ENCODE results near the gene ZNF687. TPM values are rescaled to one million over a fixed set of nuclear protein-coding genes. Genes with fewer than 3 reads are reported as not detected.

Gene ZNF687
- total and polyA plus RNA-seq, 2 of the 4 experiments (the other 2 are of a cell fraction) = 5.7 to 10.8 TPM

DNA sequence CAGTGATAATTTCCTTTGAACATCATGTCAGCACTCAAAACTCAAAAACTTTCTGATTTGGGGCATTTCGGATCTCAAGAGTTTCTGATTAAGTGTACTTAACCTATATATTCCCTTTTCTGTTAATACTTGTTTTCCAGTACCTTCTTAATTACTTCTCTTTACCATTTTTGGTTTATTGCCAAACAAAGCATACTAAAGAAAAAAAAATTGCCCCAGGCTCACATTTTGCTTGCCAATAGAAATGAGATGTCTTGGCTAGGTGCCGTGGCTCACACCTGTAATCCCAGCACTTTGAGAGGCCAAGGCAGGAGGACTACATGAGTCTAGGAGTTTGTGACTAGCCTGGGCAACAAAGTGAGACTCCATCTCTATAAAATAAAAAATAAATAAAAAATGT is 22.7 kb upstream of the ZNF687 start:
- H3K9ac ChIP-seq (ENCODE audit: low read depth, low read length) = no peak overlapping the region
- DNase-seq = no peak
- no peak overlapping the region for H3K23ac ChIP-seq (ENCODE audit: low read depth, low read length)
- intact Hi-C loops (cut with micrococcal nuclease) = loop anchor here (10.0 kb wide), 1 partner anchor 155 kb away; no protein-coding TSS in a partner anchor
- H3K27ac ChIP-seq (ENCODE audit: insufficient read depth, low read length) = no peak overlapping the region
- ChIA-PET CTCF (no interaction called here), POLR2A (ENCODE audit: unreplicated experiment) (no interaction called here)
- peaks cover 10% of the 10 kb centered on the region for H3K36me3 ChIP-seq (ENCODE audit: control insufficient read depth, insufficient read depth, low read length)
- no TSS peak for BruUV-seq (replicated peaks)
- no peak overlapping the region for H2BK5ac ChIP-seq (ENCODE audit: low read depth, low read length, poor library complexity, severe bottlenecking)
- WGBS, 2 experiments (ENCODE audit: extremely low coverage in 2 of 2, insufficient read length in 1 of 2) = no CpG with 5 or more reads among the region's 2 CpGs
- no peak overlapping the region for H3K4me3 ChIP-seq (ENCODE audit: insufficient read depth, low read depth, low read length)
- TF ChIP-seq CHD1 (IDR thresholded peaks at IDR 0.05; ENCODE audit: low read depth, low read length) = no peak
- no peak for TF ChIP-seq MAFK (IDR thresholded peaks at IDR 0.05; ENCODE audit: low read depth, low read length)
- TF ChIP-seq, protein P1, sequence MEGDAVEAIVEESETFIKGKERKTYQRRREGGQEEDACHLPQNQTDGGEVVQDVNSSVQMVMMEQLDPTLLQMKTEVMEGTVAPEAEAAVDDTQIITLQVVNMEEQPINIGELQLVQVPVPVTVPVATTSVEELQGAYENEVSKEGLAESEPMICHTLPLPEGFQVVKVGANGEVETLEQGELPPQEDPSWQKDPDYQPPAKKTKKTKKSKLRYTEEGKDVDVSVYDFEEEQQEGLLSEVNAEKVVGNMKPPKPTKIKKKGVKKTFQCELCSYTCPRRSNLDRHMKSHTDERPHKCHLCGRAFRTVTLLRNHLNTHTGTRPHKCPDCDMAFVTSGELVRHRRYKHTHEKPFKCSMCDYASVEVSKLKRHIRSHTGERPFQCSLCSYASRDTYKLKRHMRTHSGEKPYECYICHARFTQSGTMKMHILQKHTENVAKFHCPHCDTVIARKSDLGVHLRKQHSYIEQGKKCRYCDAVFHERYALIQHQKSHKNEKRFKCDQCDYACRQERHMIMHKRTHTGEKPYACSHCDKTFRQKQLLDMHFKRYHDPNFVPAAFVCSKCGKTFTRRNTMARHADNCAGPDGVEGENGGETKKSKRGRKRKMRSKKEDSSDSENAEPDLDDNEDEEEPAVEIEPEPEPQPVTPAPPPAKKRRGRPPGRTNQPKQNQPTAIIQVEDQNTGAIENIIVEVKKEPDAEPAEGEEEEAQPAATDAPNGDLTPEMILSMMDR (conservative IDR thresholded peaks at IDR 0.05; ENCODE audit: low read depth, low read length) = no peak
- no peak for TF ChIP-seq ELK1 (IDR thresholded peaks at IDR 0.05; ENCODE audit: borderline replicate concordance, low read depth, low read length)
- no peak overlapping the region for H2AFZ ChIP-seq (replicated peaks; ENCODE audit: low read length, poor library complexity)
- no peak overlapping the region for H2AK9ac ChIP-seq (replicated peaks; ENCODE audit: low read depth, low read length, poor library complexity)
- dilution Hi-C loops (cut with HindIII; ENCODE audit: low sequenced_read_pairs, unreplicated experiment) = no loop called here
- peaks cover 22% of the 10 kb centered on the region for H4K20me1 ChIP-seq (ENCODE audit: insufficient read depth, low read length)
- no peak for ATAC-seq (ENCODE audit: low read depth)
- H3K9me3 ChIP-seq (ENCODE audit: control insufficient read depth, insufficient read depth, low read length) = no peaks in the 10 kb centered on the region
- no peak overlapping the region for H2BK120ac ChIP-seq (ENCODE audit: low read depth, low read length)
- no peaks in the 10 kb centered on the region for H3K4me1 ChIP-seq (ENCODE audit: control insufficient read depth, insufficient read depth, low read length)
- no peak overlapping the region for H3K56ac ChIP-seq (ENCODE audit: extremely low read depth, insufficient read depth, low read length)
- H3K27me3 ChIP-seq (ENCODE audit: control insufficient read depth, insufficient read depth, low read length) = no peaks in the 10 kb centered on the region
- no peak overlapping the region for H2BK15ac ChIP-seq (ENCODE audit: low read depth, low read length)
- H3K4me2 ChIP-seq (ENCODE audit: low read depth, low read length) = no peak overlapping the region
- no peak overlapping the region for H3K14ac ChIP-seq (replicated peaks; ENCODE audit: low read depth, low read length)
- H4K91ac ChIP-seq (ENCODE audit: insufficient read depth, low read depth, low read length) = no peak overlapping the region
- H3K18ac ChIP-seq (ENCODE audit: low read depth, low read length) = no peak overlapping the region
- no peak overlapping the region for H2AK5ac ChIP-seq (ENCODE audit: low read depth, low read length)
- peaks cover 17 to 57% of the 10 kb centered on the region in 2 experiments for H3K79me1 ChIP-seq (ENCODE audit: low read depth in 1 of 2, low read length in 2 of 2)
- H4K8ac ChIP-seq (ENCODE audit: low read depth in 2 of 2, low read length in 2 of 2) = no peak overlapping the region
- H3K4ac ChIP-seq (ENCODE audit: low read depth, low read length) = no peak overlapping the region
- H2BK20ac ChIP-seq (ENCODE audit: low read depth, low read length) = no peak overlapping the region
- H4K5ac ChIP-seq (ENCODE audit: low read depth, low read length) = no peak overlapping the region
- H3K9me1 ChIP-seq (ENCODE audit: insufficient read depth, low read length) = no peaks in the 10 kb centered on the region
- in situ Hi-C loops (cut with MboI; ENCODE audit: low sequenced_read_pairs) = no loop called here

All from IMR-90 (cell line).